ENCODE data around the gene WDTC1.

- TF ChIP-seq CTCF (IDR thresholded peaks at IDR 0.05 in 2 of 3, conservative IDR thresholded peaks at IDR 0.05 in 1 of 3; ENCODE audit: borderline replicate concordance in 1 of 3, insufficient read depth in 1 of 3, low read depth in 2 of 3, low read length in 2 of 3) (no peak), REST (IDR thresholded peaks at IDR 0.05; ENCODE audit: low read depth) (no peak), CBX3 (IDR thresholded peaks at IDR 0.05; ENCODE audit: low read depth) (no peak)
Observed at GRCh38 chr1:27238032-27238431, 3.6 kb downstream of the WDTC1 start.

Data from HCT116 (cell line).